H9 (cell line): Measurements from ENCODE around the gene HIVEP1. TPM values are rescaled to one million over a fixed set of nuclear protein-coding genes. Genes with fewer than 3 reads are reported as not detected.

Experiments
- DNase-seq: peaks from one replicate; pipeline ENCODE4 v3.0.0-alpha.2; 2017
- H2AFZ ChIP-seq: one replicate; pipeline ENCODE4 v1.6.1; 2013; ENCODE audit warnings: mild to moderate bottlenecking, low read length, control low read depth, moderate library complexity
- H2AK5ac ChIP-seq: 2 replicates; pipeline ENCODE4 v1.6.1; 2013; ENCODE audit warnings: low read length, control low read depth, mixed read lengths; ENCODE audit not compliant: insufficient read length
- H2BK120ac ChIP-seq: one replicate; pipeline ENCODE4 v1.6.1; 2013; ENCODE audit warnings: low read depth, mild to moderate bottlenecking, low read length, control low read depth, inconsistent platforms; ENCODE audit not compliant: poor library complexity, severe bottlenecking
- H2BK12ac ChIP-seq: 2 replicates; pipeline ENCODE4 v1.6.1; 2013; ENCODE audit warnings: low read length, control low read depth, mixed read lengths, low read depth; ENCODE audit not compliant: insufficient read length
- H2BK15ac ChIP-seq: 2 replicates; pipeline ENCODE4 v1.6.1; 2013; ENCODE audit warnings: low read depth, low read length, control low read depth
- H2BK20ac ChIP-seq: one replicate; pipeline ENCODE4 v1.6.1; 2013; ENCODE audit warnings: low read depth, mild to moderate bottlenecking, low read length, control low read depth, inconsistent platforms; ENCODE audit not compliant: poor library complexity, severe bottlenecking
- H2BK5ac ChIP-seq: 2 replicates; pipeline ENCODE4 v1.6.1; 2013; ENCODE audit warnings: low read length, control low read depth, mixed read lengths; ENCODE audit not compliant: insufficient read length
- H3K14ac ChIP-seq: 2 replicates; pipeline ENCODE4 v1.6.1; 2013; ENCODE audit warnings: low read length, control low read depth; ENCODE audit not compliant: insufficient read depth
- H3K18ac ChIP-seq: 2 replicates; pipeline ENCODE4 v1.6.1; 2013; ENCODE audit warnings: low read depth, mild to moderate bottlenecking, mixed read lengths, low read length, control low read depth; ENCODE audit not compliant: insufficient read length
- H3K23ac ChIP-seq: 2 replicates; pipeline ENCODE4 v1.6.1; 2013; ENCODE audit warnings: low read length, control low read depth, mixed read lengths, low read depth; ENCODE audit not compliant: insufficient read length
- H3K23me2 ChIP-seq: 2 replicates; pipeline ENCODE4 v1.6.1; 2013; ENCODE audit warnings: low read depth, mild to moderate bottlenecking, mixed read lengths, low read length, control low read depth; ENCODE audit not compliant: insufficient read length, poor library complexity, severe bottlenecking
- H3K27ac ChIP-seq: 2 replicates; pipeline ENCODE4 v1.5.1; 2013; ENCODE audit warnings: low read length, control low read depth, mixed read lengths, low read depth; ENCODE audit not compliant: insufficient read length
- H3K27me3 ChIP-seq: 2 replicates; pipeline ENCODE4 v1.6.1; 2013; ENCODE audit warnings: low read length, control low read depth, inconsistent platforms; ENCODE audit not compliant: insufficient read depth
- H3K4ac ChIP-seq: 2 replicates; pipeline ENCODE4 v1.6.1; 2013; ENCODE audit warnings: low read depth, mild to moderate bottlenecking, control low read depth, inconsistent platforms, low read length, moderate library complexity
- H3K4me1 ChIP-seq: 2 replicates; pipeline ENCODE4 v1.6.1; 2013; ENCODE audit warnings: low read length, control low read depth, inconsistent platforms; ENCODE audit not compliant: insufficient read depth
- H3K4me2 ChIP-seq: 2 replicates; pipeline ENCODE4 v1.6.1; 2013; ENCODE audit warnings: low read length, control low read depth, mixed read lengths; ENCODE audit not compliant: insufficient read length, insufficient read depth
- H3K56ac ChIP-seq: 2 replicates; pipeline ENCODE4 v1.6.1; 2013; ENCODE audit warnings: low read depth, mild to moderate bottlenecking, mixed read lengths, low read length, control low read depth; ENCODE audit not compliant: insufficient read length
- H3K79me1 ChIP-seq: 2 replicates; pipeline ENCODE4 v1.6.1; 2013; ENCODE audit warnings: low read depth, mild to moderate bottlenecking, moderate library complexity, low read length, control low read depth, inconsistent platforms; ENCODE audit not compliant: insufficient read depth, poor library complexity, severe bottlenecking
- H3K79me2 ChIP-seq: 2 replicates; pipeline ENCODE4 v1.6.1; 2013; ENCODE audit warnings: low read length, control low read depth, inconsistent platforms; ENCODE audit not compliant: insufficient read depth
- H3K9ac ChIP-seq: 2 replicates; pipeline ENCODE4 v1.6.1; 2013; ENCODE audit warnings: low read length, control low read depth, mixed read lengths; ENCODE audit not compliant: insufficient read length; ENCODE audit errors: extremely low read depth
- H3K9me3 ChIP-seq: one replicate; pipeline ENCODE4 v1.6.1; 2013; ENCODE audit warnings: low read depth, low read length, inconsistent platforms; ENCODE audit not compliant: control insufficient read depth
- H3T11ph ChIP-seq: one replicate; pipeline ENCODE4 v1.6.1; 2013; ENCODE audit warnings: mild to moderate bottlenecking, low read length, control low read depth, inconsistent platforms
- H4K20me1 ChIP-seq: one replicate; pipeline ENCODE4 v1.6.1; 2013; ENCODE audit not compliant: control insufficient read depth, insufficient read length, insufficient read depth
- H4K5ac ChIP-seq: 2 replicates; pipeline ENCODE4 v1.6.1; 2013; ENCODE audit warnings: low read depth, mild to moderate bottlenecking, mixed read lengths, low read length, control low read depth; ENCODE audit not compliant: insufficient read length
- H4K8ac ChIP-seq: replicated peaks from 2 replicates; pipeline ENCODE4 v1.6.1; 2013; ENCODE audit warnings: low read length, control low read depth, mixed read lengths, low read depth; ENCODE audit not compliant: insufficient read length
- H4K91ac ChIP-seq: 2 replicates; pipeline ENCODE4 v1.6.1; 2013; ENCODE audit warnings: low read depth, mild to moderate bottlenecking, moderate library complexity, mixed read lengths, low read length, control low read depth; ENCODE audit not compliant: insufficient read length
- H3K27ac Mint-ChIP-seq, 3 experiments: 2 replicates in 2 of 3; 3 replicates in 1 of 3; pipeline ENCODE4 v1.8.0; 2020 to 2021; ENCODE audit warnings: mixed read lengths in 3 of 3, mild to moderate bottlenecking in 1 of 3, moderate library complexity in 1 of 3
- H3K27me3 Mint-ChIP-seq: 2 replicates; pipeline ENCODE4 v1.8.0; 2021; ENCODE audit warnings: low read depth, mild to moderate bottlenecking, moderate library complexity, mixed read lengths
- H3K36me3 Mint-ChIP-seq, 3 experiments: 2 replicates in 2 of 3; 3 replicates in 1 of 3; pipeline ENCODE4 v1.8.0; 2020 to 2021; ENCODE audit warnings: low read depth in 3 of 3, mixed read lengths in 3 of 3; ENCODE audit not compliant: insufficient read depth in 1 of 3
- H3K4me1 Mint-ChIP-seq, 2 experiments: 2 replicates each; pipeline ENCODE4 v1.8.0; 2020; ENCODE audit warnings: mixed read lengths in 2 of 2
- H3K4me3 Mint-ChIP-seq, 2 experiments: 2 replicates in 1 of 2; 3 replicates in 1 of 2; pipeline ENCODE4 v1.8.0; 2020 to 2021; ENCODE audit warnings: mild to moderate bottlenecking in 2 of 2, mixed read lengths in 2 of 2, moderate library complexity in 1 of 2
- H3K9me3 Mint-ChIP-seq, 2 experiments: 2 replicates in 1 of 2; 3 replicates in 1 of 2; pipeline ENCODE4 v1.8.0; 2020; ENCODE audit warnings: mild to moderate bottlenecking in 2 of 2, mixed read lengths in 2 of 2, moderate library complexity in 1 of 2
- CTCF ChIP-seq: fragments of 200-600 bp; sonication (generic); conservative IDR thresholded peaks from 3 replicates; pipeline ENCODE4 v1.8.0; 2021; ENCODE audit warnings: antibody characterized with exemption, mild to moderate bottlenecking
- WGBS: extraction: QIAGEN DNeasy Blood & Tissue Kit; methylation state at CpG from one replicate; pipeline ENCODE4 v1.1.7; 2013; ENCODE audit warnings: missing lambda C conversion rate, low lambda C conversion rate, mixed read lengths; ENCODE audit not compliant: insufficient read length; ENCODE audit errors: extremely low coverage; 5-methylcytosine and 5-hydroxymethylcytosine counted together
- total RNA-seq: library from RNA; stranded (reverse); gene quantifications from 2 replicates; pipeline ENCODE4 v1.2.1, GENCODE V29; 2021

HIVEP1 gene
- total RNA-seq, 1 experiment from 2014 or later: 44.2 TPM

GRCh38 chr6:11992086-11992485, 20.0 kb upstream of the HIVEP1 start:
- no peak for DNase-seq
- H4K20me1 ChIP-seq: no peaks in the 10 kb centered on the region
- H3K4me1 Mint-ChIP-seq: peaks cover 10 to 12% of the 10 kb centered on the region in 2 experiments
- no peaks in the 10 kb centered on the region for H3K27me3 ChIP-seq
- no peak overlapping the region for H3K18ac ChIP-seq
- no peak overlapping the region for H2BK5ac ChIP-seq
- no peaks in the 10 kb centered on the region for H3K36me3 Mint-ChIP-seq
- H2AFZ ChIP-seq: no peak overlapping the region
- H2AK5ac ChIP-seq: no peak overlapping the region
- no peak overlapping the region for H4K8ac ChIP-seq
- H4K5ac ChIP-seq: no peak overlapping the region
- H3K4ac ChIP-seq: no peak overlapping the region
- H3K4me2 ChIP-seq: no peak overlapping the region
- no peak for TF ChIP-seq CTCF
- H3K9me3 Mint-ChIP-seq: no peaks in the 10 kb centered on the region; a peak in 1 of 5 replicates
- H3K9ac ChIP-seq: no peak overlapping the region
- H3K14ac ChIP-seq: no peak overlapping the region
- no peaks in the 10 kb centered on the region for H3K23me2 ChIP-seq
- peaks cover under 1% of the 10 kb centered on the region; the same call in 1 of the 2 replicates for H3K4me1 ChIP-seq
- no peak overlapping the region; a peak in 1 of 7 replicates for H3K27ac Mint-ChIP-seq
- no peaks in the 10 kb centered on the region for H3K9me3 ChIP-seq
- H4K91ac ChIP-seq: no peak overlapping the region
- H3K56ac ChIP-seq: no peak overlapping the region
- H3K27ac ChIP-seq: no peak overlapping the region
- no peak overlapping the region for H2BK12ac ChIP-seq
- H3K79me2 ChIP-seq: no peaks in the 10 kb centered on the region
- WGBS: no CpG with 5 or more reads among the region's 2 CpGs
- H3K4me3 Mint-ChIP-seq: no peak overlapping the region
- H2BK15ac ChIP-seq: no peak overlapping the region
- no peaks in the 10 kb centered on the region for H3K27me3 Mint-ChIP-seq
- H3K23ac ChIP-seq: no peak overlapping the region
- H3T11ph ChIP-seq: no peak overlapping the region
- H2BK20ac ChIP-seq: no peak overlapping the region
- H3K79me1 ChIP-seq: no peaks in the 10 kb centered on the region
- no peak overlapping the region for H2BK120ac ChIP-seq
